Measurements from ENCODE around the gene WNK3. TPM values are rescaled to one million over a fixed set of nuclear protein-coding genes. Genes with fewer than 3 reads are reported as not detected.

WNK3 gene
- total RNA-seq, 1 donor from 2014 or later = 12.5 TPM

GRCh38 chrX:54320067-54320466 is 37.8 kb downstream of the WNK3 start:
- DNase-seq (ENCODE audit: low spot score) = no peak
- H3K36me3 Mint-ChIP-seq (ENCODE audit: low read depth, unreplicated experiment) = no peaks in the 10 kb centered on the region
- H3K4me1 Mint-ChIP-seq (ENCODE audit: unreplicated experiment) = no peaks in the 10 kb centered on the region
- H3K27ac Mint-ChIP-seq (ENCODE audit: unreplicated experiment) = no peak overlapping the region
- TF ChIP-seq, protein P1, sequence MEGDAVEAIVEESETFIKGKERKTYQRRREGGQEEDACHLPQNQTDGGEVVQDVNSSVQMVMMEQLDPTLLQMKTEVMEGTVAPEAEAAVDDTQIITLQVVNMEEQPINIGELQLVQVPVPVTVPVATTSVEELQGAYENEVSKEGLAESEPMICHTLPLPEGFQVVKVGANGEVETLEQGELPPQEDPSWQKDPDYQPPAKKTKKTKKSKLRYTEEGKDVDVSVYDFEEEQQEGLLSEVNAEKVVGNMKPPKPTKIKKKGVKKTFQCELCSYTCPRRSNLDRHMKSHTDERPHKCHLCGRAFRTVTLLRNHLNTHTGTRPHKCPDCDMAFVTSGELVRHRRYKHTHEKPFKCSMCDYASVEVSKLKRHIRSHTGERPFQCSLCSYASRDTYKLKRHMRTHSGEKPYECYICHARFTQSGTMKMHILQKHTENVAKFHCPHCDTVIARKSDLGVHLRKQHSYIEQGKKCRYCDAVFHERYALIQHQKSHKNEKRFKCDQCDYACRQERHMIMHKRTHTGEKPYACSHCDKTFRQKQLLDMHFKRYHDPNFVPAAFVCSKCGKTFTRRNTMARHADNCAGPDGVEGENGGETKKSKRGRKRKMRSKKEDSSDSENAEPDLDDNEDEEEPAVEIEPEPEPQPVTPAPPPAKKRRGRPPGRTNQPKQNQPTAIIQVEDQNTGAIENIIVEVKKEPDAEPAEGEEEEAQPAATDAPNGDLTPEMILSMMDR (IDR thresholded peaks at IDR 0.05; ENCODE audit: unreplicated experiment) = no peak
- H3K27me3 Mint-ChIP-seq (ENCODE audit: unreplicated experiment) = peaks cover 2% of the 10 kb centered on the region
- H3K9me3 Mint-ChIP-seq (ENCODE audit: unreplicated experiment) = no peaks in the 10 kb centered on the region
- no peak overlapping the region for H3K4me3 Mint-ChIP-seq (ENCODE audit: unreplicated experiment)

DNA sequence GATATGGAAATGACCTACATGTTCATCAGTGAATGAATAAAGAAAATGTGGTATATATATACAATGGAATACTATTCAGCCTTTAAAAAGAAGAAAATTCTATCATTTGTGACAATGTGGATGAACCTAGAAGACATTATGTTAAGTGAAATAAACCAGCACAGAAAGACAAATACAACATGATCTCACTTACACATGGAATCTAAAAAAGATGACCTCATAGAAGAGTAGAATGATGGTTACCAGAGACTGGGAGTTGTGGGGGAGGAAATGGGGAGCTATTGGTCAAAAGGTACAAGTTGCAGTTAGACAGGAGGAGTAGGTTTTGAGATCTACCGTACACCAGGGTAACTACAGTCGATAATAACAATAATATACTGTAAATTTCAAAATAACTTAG is 51.5 kb downstream of the WNK3 start:
- H3K4me1 Mint-ChIP-seq (ENCODE audit: unreplicated experiment) = no peaks in the 10 kb centered on the region
- no peaks in the 10 kb centered on the region for H3K27me3 Mint-ChIP-seq (ENCODE audit: unreplicated experiment)
- no peak overlapping the region for H3K27ac Mint-ChIP-seq (ENCODE audit: unreplicated experiment)
- peaks cover 3% of the 10 kb centered on the region for H3K36me3 Mint-ChIP-seq (ENCODE audit: low read depth, unreplicated experiment)
- H3K4me3 Mint-ChIP-seq (ENCODE audit: unreplicated experiment) = no peak overlapping the region
- no peak for DNase-seq (ENCODE audit: low spot score)
- H3K9me3 Mint-ChIP-seq (ENCODE audit: unreplicated experiment) = no peaks in the 10 kb centered on the region
- TF ChIP-seq, protein P1 (IDR thresholded peaks at IDR 0.05; ENCODE audit: unreplicated experiment) = no peak

GRCh38 chrX:54301516-54301915 is 56.3 kb downstream of the WNK3 start:
- TF ChIP-seq, protein P1 (IDR thresholded peaks at IDR 0.05; ENCODE audit: unreplicated experiment) = no peak
- DNase-seq (ENCODE audit: low spot score) = no peak
- no peaks in the 10 kb centered on the region for H3K4me1 Mint-ChIP-seq (ENCODE audit: unreplicated experiment)
- H3K27ac Mint-ChIP-seq (ENCODE audit: unreplicated experiment) = no peak overlapping the region
- H3K9me3 Mint-ChIP-seq (ENCODE audit: unreplicated experiment) = no peaks in the 10 kb centered on the region
- no peak overlapping the region for H3K4me3 Mint-ChIP-seq (ENCODE audit: unreplicated experiment)
- no peaks in the 10 kb centered on the region for H3K27me3 Mint-ChIP-seq (ENCODE audit: unreplicated experiment)
- H3K36me3 Mint-ChIP-seq (ENCODE audit: low read depth, unreplicated experiment) = peaks cover 3% of the 10 kb centered on the region

- DNase-seq (ENCODE audit: low spot score) = no peak
- Mint-ChIP-seq H3K36me3 (ENCODE audit: low read depth, unreplicated experiment) (no peaks in the 10 kb centered on the region), H3K4me1 (ENCODE audit: unreplicated experiment) (no peaks in the 10 kb centered on the region), H3K9me3 (ENCODE audit: unreplicated experiment) (no peaks in the 10 kb centered on the region), H3K27ac (ENCODE audit: unreplicated experiment) (no peak overlapping the region), H3K27me3 (ENCODE audit: unreplicated experiment) (no peaks in the 10 kb centered on the region), H3K4me3 (ENCODE audit: unreplicated experiment) (no peak overlapping the region)
- TF ChIP-seq, protein P1 (IDR thresholded peaks at IDR 0.05; ENCODE audit: unreplicated experiment) = no peak
Measured at GRCh38 chrX:54294306-54294705, 63.5 kb downstream of the WNK3 start.

- Mint-ChIP-seq H3K36me3 (ENCODE audit: low read depth, unreplicated experiment) (no peaks in the 10 kb centered on the region), H3K27me3 (ENCODE audit: unreplicated experiment) (no peaks in the 10 kb centered on the region), H3K9me3 (ENCODE audit: unreplicated experiment) (no peaks in the 10 kb centered on the region), H3K4me1 (ENCODE audit: unreplicated experiment) (peaks cover 4% of the 10 kb centered on the region), H3K4me3 (ENCODE audit: unreplicated experiment) (no peak overlapping the region), H3K27ac (ENCODE audit: unreplicated experiment) (no peak overlapping the region)
- no peak for DNase-seq (ENCODE audit: low spot score)
- TF ChIP-seq, protein P1 (IDR thresholded peaks at IDR 0.05; ENCODE audit: unreplicated experiment) = no peak
Measured at GRCh38 chrX:54292755-54293154, 65.1 kb downstream of the WNK3 start.

All from endothelial cell (in vitro differentiated cells).